ENCODE results near the gene ATRAID. TPM values are rescaled to one million over a fixed set of nuclear protein-coding genes. Genes with fewer than 3 reads are reported as not detected.

Gene ATRAID
- total RNA-seq, 4 donors from 2014 or later: 169 to 677 (median 199) TPM

GRCh38 chr2:27265536-27265870 lies 53.7 kb downstream of the ATRAID start:
- TF ChIP-seq CTCF (IDR thresholded peaks at IDR 0.05; ENCODE audit: low read depth): no peak

Other genes starting within 250 kb of the ATRAID start
- 10 to 100 TPM; 13.0 to 25.1 (median 17.2) TPM for gene MAPRE3, start 241.4 kb upstream of the ATRAID start, total RNA-seq
- 10 to 100 TPM; 35.5 to 95.4 (median 49.0) TPM for gene TMEM214, start 179.1 kb upstream of the ATRAID start, total RNA-seq
- 10 to 100 TPM in 1 of 4 donors, 1 to 10 TPM in 3; 5.7 to 11.3 (median 9.1) TPM for gene AGBL5, start 160.4 kb upstream of the ATRAID start, total RNA-seq
- 100 to 1,000 TPM; 207 to 425 (median 263) TPM for gene OST4, start 140.4 kb upstream of the ATRAID start, total RNA-seq
- gene EMILIN1, start 133.4 kb upstream of the ATRAID start, total RNA-seq: 10 to 100 TPM; 21.0 to 51.6 (median 33.5) TPM
- 1 to 10 TPM; 1.1 to 2.9 (median 1.4) TPM for gene KHK, start 125.3 kb upstream of the ATRAID start, total RNA-seq
- gene CGREF1, start 92.9 kb upstream of the ATRAID start, total RNA-seq: 1 to 10 TPM; 4.0 to 8.5 (median 6.2) TPM
- 1 to 10 TPM in 1 of 4 donors, under 1 TPM in 1, not detected in 2; 0.75 to 1.5 TPM for gene ABHD1, start 88.2 kb upstream of the ATRAID start, total RNA-seq
- 10 to 100 TPM; 43.5 to 63.3 (median 52.4) TPM for gene PREB, start 77.4 kb upstream of the ATRAID start, total RNA-seq
- not detected for gene PRR30, start 72.6 kb upstream of the ATRAID start, total RNA-seq
- gene TCF23, start 63.0 kb upstream of the ATRAID start, total RNA-seq: under 1 TPM in 1 of 4 donors, not detected in 3; under 0.01 TPM
- gene SLC5A6, start 227 bp downstream of the ATRAID start, total RNA-seq: 10 to 100 TPM; 17.2 to 97.8 (median 39.4) TPM
- 10 to 100 TPM; 10.2 to 17.3 (median 13.9) TPM for gene CAD, start 5.3 kb downstream of the ATRAID start, total RNA-seq
- gene SLC30A3, start 51.0 kb downstream of the ATRAID start, total RNA-seq: not detected
- under 1 TPM in 1 of 4 donors, not detected in 3; 0.88 TPM for gene DNAJC5G, start 63.4 kb downstream of the ATRAID start, total RNA-seq
- under 1 TPM in 1 of 4 donors, not detected in 3; 0.66 TPM for gene TRIM54, start 70.4 kb downstream of the ATRAID start, total RNA-seq
- 1 to 10 TPM in 3 of 4 donors, not detected in 1; 1.7 to 3.4 (median 2.9) TPM for gene UCN, start 96.4 kb downstream of the ATRAID start, total RNA-seq
- 10 to 100 TPM; 56.8 to 88.7 (median 77.1) TPM for gene MPV17, start 111.1 kb downstream of the ATRAID start, total RNA-seq
- gene GTF3C2, start 144.7 kb downstream of the ATRAID start, total RNA-seq: 10 to 100 TPM; 28.0 to 43.0 (median 34.0) TPM
- gene EIF2B4, start 158.3 kb downstream of the ATRAID start, total RNA-seq: 10 to 100 TPM; 36.4 to 44.2 (median 42.2) TPM
- gene SNX17, start 158.6 kb downstream of the ATRAID start, total RNA-seq: 100 to 1,000 TPM in 2 of 4 donors, 10 to 100 TPM in 2; 71.6 to 115 (median 102) TPM
- 10 to 100 TPM in 1 of 4 donors, 1 to 10 TPM in 3; 4.9 to 12.8 (median 8.2) TPM for gene ZNF513, start 168.7 kb downstream of the ATRAID start, total RNA-seq
- gene PPM1G, start 197.6 kb downstream of the ATRAID start, total RNA-seq: 10 to 100 TPM; 28.2 to 51.1 (median 41.4) TPM
- 10 to 100 TPM; 47.4 to 73.3 (median 64.2) TPM for gene NRBP1, start 216.6 kb downstream of the ATRAID start, total RNA-seq
- gene KRTCAP3, start 230.3 kb downstream of the ATRAID start, total RNA-seq: 1 to 10 TPM in 2 of 4 donors, under 1 TPM in 1, not detected in 1; 0.66 to 2.0 (median 1.1) TPM